Endothelial cell of umbilical vein (primary cell): ENCODE measurements around the gene RNF213. TPM values are rescaled to one million over a fixed set of nuclear protein-coding genes. Genes with fewer than 3 reads are reported as not detected.

ENCODE experiments used
- BruUV-seq: library from RNA; stranded (reverse); fragments of 400-500 nt; replicated peaks from 2 replicates; lab custom pipeline; 2021; lab: Mats Ljungman, UMichigan
- CTCF ChIA-PET: fragments of 300-600, 350-600 bp; sonication (Branson Sonifier 250); formaldehyde crosslinking; loops from one replicate; lab custom pipeline; 2021; ENCODE audit warnings: antibody characterized with exemption, inconsistent platforms; lab: Charles Lee
- POLR2A ChIA-PET: fragments of 300-600, 350-600 bp; sonication (Branson Sonifier 250); formaldehyde crosslinking; loops from one replicate; lab custom pipeline; 2021; ENCODE audit warnings: antibody characterized with exemption, inconsistent platforms; lab: Charles Lee
- DNase-seq: peaks from one replicate; pipeline ENCODE4 v3.0.0-alpha.2; 2011; ENCODE audit warnings: low read depth, low spot score
- FAIRE-seq: peaks from 2 replicates; lab custom pipeline; 2011; peaks lifted over from hg19 to GRCh38; lab: Jason Lieb, UNC
- H2AFZ ChIP-seq: 2 replicates; pipeline ENCODE4 v1.6.0; 2012; ENCODE audit warnings: low read depth, low read length, control low read depth, inconsistent platforms
- H3K27ac ChIP-seq: 2 replicates; pipeline ENCODE4 v1.5.1; 2011; ENCODE audit warnings: low read depth, mild to moderate bottlenecking, control low read depth, low read length, moderate library complexity; ENCODE audit not compliant: insufficient read depth
- H3K27me3 ChIP-seq, 2 experiments: 2 replicates each; pipeline versions ENCODE4 v1.6.0 to v1.6.1; 2011; ENCODE audit warnings: low read length in 2 of 2, mixed read lengths in 1 of 2; ENCODE audit not compliant: control insufficient read depth in 2 of 2, insufficient read depth in 2 of 2
- H3K36me3 ChIP-seq, 2 experiments: 2 replicates in 1 of 2; 3 replicates in 1 of 2; pipeline ENCODE4 v1.5.1; 2011; ENCODE audit warnings: low read length in 2 of 2, mild to moderate bottlenecking in 1 of 2, moderate library complexity in 1 of 2; ENCODE audit not compliant: control insufficient read depth in 2 of 2, insufficient read depth in 2 of 2; ENCODE audit errors: extremely low read depth in 1 of 2
- H3K4me1 ChIP-seq: 3 replicates; pipeline ENCODE4 v1.5.1; 2011; ENCODE audit warnings: mild to moderate bottlenecking, low read length; ENCODE audit not compliant: control insufficient read depth, insufficient read depth; ENCODE audit errors: extremely low read depth
- H3K4me2 ChIP-seq: 2 replicates; pipeline ENCODE4 v1.6.1; 2011; ENCODE audit warnings: low read length, control low read depth, mixed read lengths; ENCODE audit not compliant: insufficient read depth
- H3K4me3 ChIP-seq, 3 experiments: fragments of 200-600 bp in 1 of 3; sonication (generic), shearing (Covaris generic) in 1 of 3; replicated peaks in 1 of 3; 2 replicates each; pipeline ENCODE4 v1.5.1; 2011 to 2016; ENCODE audit warnings: control low read depth in 3 of 3, low read length in 3 of 3, mild to moderate bottlenecking in 2 of 3, inconsistent platforms in 1 of 3, low read depth in 1 of 3, moderate library complexity in 1 of 3; ENCODE audit not compliant: insufficient read depth in 1 of 3
- H3K79me2 ChIP-seq: 2 replicates; pipeline ENCODE4 v1.6.0; 2012; ENCODE audit warnings: low read length, inconsistent platforms; ENCODE audit not compliant: control insufficient read depth, insufficient read depth
- H3K9ac ChIP-seq: replicated peaks from 2 replicates; pipeline ENCODE3; 2011; ENCODE audit warnings: low read length, control low read depth; ENCODE audit not compliant: insufficient read depth; ENCODE audit errors: extremely low read depth
- H3K9me1 ChIP-seq: replicated peaks from 3 replicates; pipeline ENCODE4 v1.6.0; 2011; ENCODE audit warnings: mild to moderate bottlenecking, low read length; ENCODE audit not compliant: control insufficient read depth, insufficient read depth; ENCODE audit errors: extremely low read depth
- H3K9me3 ChIP-seq: replicated peaks from 2 replicates; pipeline ENCODE4 v1.5.1; 2012; ENCODE audit warnings: low read length, inconsistent platforms; ENCODE audit not compliant: control insufficient read depth, insufficient read depth
- H4K20me1 ChIP-seq: replicated peaks from 2 replicates; pipeline ENCODE3; 2011; ENCODE audit warnings: mild to moderate bottlenecking, low read length; ENCODE audit not compliant: control insufficient read depth, insufficient read depth; ENCODE audit errors: extremely low read depth
- GATA2 ChIP-seq: IDR thresholded peaks from 2 replicates; pipeline ENCODE4 v1.7.0; 2011; ENCODE audit warnings: low read depth, mild to moderate bottlenecking, moderate library complexity, mixed read lengths, low read length; ENCODE audit not compliant: insufficient read length, insufficient read depth
- JUN ChIP-seq: IDR thresholded peaks from 2 replicates; pipeline ENCODE4 v1.6.1; 2011; ENCODE audit warnings: borderline replicate concordance, low read depth; ENCODE audit not compliant: insufficient read length, insufficient read depth
- POLR2A ChIP-seq: IDR thresholded peaks from 2 replicates; pipeline ENCODE4 v1.6.1; 2012; ENCODE audit warnings: low read depth, mild to moderate bottlenecking, control low read depth, low read length
- dilution Hi-C: fragments of 300-500 bp; cut with MboI; formaldehyde crosslinking; loops from one replicate; pipeline ENCODE4 v1.15.0; 2019; ENCODE audit warnings: low sequenced_read_pairs; ENCODE audit not compliant: extremely low pct_ligation_motif_present
- intact Hi-C: fragments of 100-400 bp; cut with micrococcal nuclease; formaldehyde crosslinking; loops from one replicate; pipeline ENCODE4 v1.10.0; 2022
- polyA plus RNA-seq, 4 experiments: library from polyadenylated mRNA; depleted of rRNA in 3 of 4; stranded (reverse) in 3 of 4; unstranded in 1 of 4; fragments of >200 nt; gene quantifications; 2 replicates each; pipeline versions ENCODE4 v1.2.1 to v1.2.3, GENCODE V29; 2011 to 2012; ENCODE audit warnings: missing spikeins in 1 of 4
- total RNA-seq: library from RNA; stranded (reverse); gene quantifications from 2 replicates; pipeline ENCODE4 v1.2.3, GENCODE V29; 2021

The RNF213 gene
- total and polyA plus RNA-seq, 2 donors (not counting 3 experiments of a cell fraction or from before 2014, with no cell fraction given): 36.5 to 116 TPM

GRCh38 chr17:80223142-80223815 is 37.4 kb upstream of the RNF213 start:
- Histone ChIP-seq H3K27ac (no peak overlapping the region), H4K20me1 (no peaks in the 10 kb centered on the region), H3K4me2 (no peak overlapping the region), H3K9ac (no peak overlapping the region), H3K4me3 (no peak overlapping the region), H3K4me1 (peaks cover 13% of the 10 kb centered on the region), H3K79me2 (peaks cover 9% of the 10 kb centered on the region), H3K9me1 (no peaks in the 10 kb centered on the region), H3K27me3 (no peaks in the 10 kb centered on the region), H3K9me3 (no peaks in the 10 kb centered on the region), H3K36me3 (peaks cover 0 to 2% of the 10 kb centered on the region in 2 experiments), H2AFZ (no peak overlapping the region)
- ChIA-PET CTCF (no interaction called here), POLR2A (no interaction called here)
- FAIRE-seq (no peak), DNase-seq (no peak)
- intact Hi-C loops (no loop called here), dilution Hi-C loops (no loop called here)
- BruUV-seq: no TSS peak
- TF ChIP-seq JUN (no peak), GATA2 (no peak)

- H4K20me1 ChIP-seq: no peaks in the 10 kb centered on the region
- no peak for DNase-seq
- H3K9me1 ChIP-seq: no peaks in the 10 kb centered on the region
- ChIA-PET POLR2A (no interaction called here), CTCF (no interaction called here)
- H3K4me3 ChIP-seq: no peak overlapping the region
- no peak overlapping the region for H3K27ac ChIP-seq
- peaks cover 0 to 6% of the 10 kb centered on the region in 2 experiments for H3K36me3 ChIP-seq
- H3K4me1 ChIP-seq: peaks cover 12% of the 10 kb centered on the region
- no peaks in the 10 kb centered on the region for H3K9me3 ChIP-seq
- no peak overlapping the region for H3K4me2 ChIP-seq
- no TSS peak for BruUV-seq
- no peak for TF ChIP-seq JUN
- TF ChIP-seq POLR2A: no peak
- H3K79me2 ChIP-seq: peaks cover 9% of the 10 kb centered on the region
- FAIRE-seq: no peak
- no peak overlapping the region for H2AFZ ChIP-seq
- dilution Hi-C loops (no loop called here), intact Hi-C loops (no loop called here)
- no peaks in the 10 kb centered on the region for H3K27me3 ChIP-seq
- no peak overlapping the region for H3K9ac ChIP-seq
Measured at GRCh38 chr17:80223838-80224497, 36.7 kb upstream of the RNF213 start.
